DMS153 (cell line): ENCODE results near the gene PIGW.
"Not testable (repeated sequence)": the region's sequence is repeated elsewhere in the genome, so short reads cannot be mapped to it uniquely, and the experiment has no call there.

Source experiments
- DNase-seq: peaks from one replicate; lab custom pipeline; 2025; lab: John Stamatoyannopoulos, UW

PIGW gene

GRCh38 chr17:36508439-36508838, 26.3 kb upstream of the PIGW start:
- not testable (repeated sequence) for DNase-seq

GRCh38 chr17:36509272-36509985, 25.4 kb upstream of the PIGW start:
- DNase-seq: no peak

GRCh38 chr17:36510636-36511035, 24.2 kb upstream of the PIGW start:
- DNase-seq: no peak

GRCh38 chr17:36511216-36511615, 23.6 kb upstream of the PIGW start:
- DNase-seq: no peak

- no peak for DNase-seq
Measured at GRCh38 chr17:36512641-36513040, 22.1 kb upstream of the PIGW start.

GRCh38 chr17:36514856-36515255, 19.9 kb upstream of the PIGW start:
- no peak for DNase-seq

- no peak for DNase-seq
Measured at GRCh38 chr17:36515837-36516236, 18.9 kb upstream of the PIGW start.

- DNase-seq: no peak
Measured at GRCh38 chr17:36523113-36523512, 11.7 kb upstream of the PIGW start.

DNA sequence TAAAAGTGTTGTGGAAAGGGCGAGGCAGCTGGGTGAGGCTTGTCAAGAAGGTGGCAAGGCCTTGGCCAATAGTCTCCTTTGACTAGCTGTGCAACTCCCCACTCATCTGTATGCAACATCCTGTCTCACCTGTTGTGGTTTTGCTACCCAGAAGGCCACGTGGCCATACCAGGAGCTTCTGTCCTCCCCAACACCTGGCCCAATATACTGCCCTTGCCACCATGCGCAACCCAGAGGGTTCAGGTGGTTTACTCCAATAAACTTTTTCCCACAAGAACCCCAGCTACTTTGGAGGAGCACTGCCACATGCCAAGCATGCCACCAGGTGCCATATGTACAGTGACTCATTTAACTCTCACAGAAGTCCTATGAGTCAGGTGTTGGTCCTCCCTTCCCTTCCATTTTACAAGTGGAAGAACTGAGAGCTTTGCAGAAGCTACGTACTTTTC, 10.3 kb upstream of the PIGW start:
- DNase-seq: no peak

- no peak for DNase-seq
Measured at GRCh38 chr17:36525113-36525512, 9.7 kb upstream of the PIGW start.

DNA sequence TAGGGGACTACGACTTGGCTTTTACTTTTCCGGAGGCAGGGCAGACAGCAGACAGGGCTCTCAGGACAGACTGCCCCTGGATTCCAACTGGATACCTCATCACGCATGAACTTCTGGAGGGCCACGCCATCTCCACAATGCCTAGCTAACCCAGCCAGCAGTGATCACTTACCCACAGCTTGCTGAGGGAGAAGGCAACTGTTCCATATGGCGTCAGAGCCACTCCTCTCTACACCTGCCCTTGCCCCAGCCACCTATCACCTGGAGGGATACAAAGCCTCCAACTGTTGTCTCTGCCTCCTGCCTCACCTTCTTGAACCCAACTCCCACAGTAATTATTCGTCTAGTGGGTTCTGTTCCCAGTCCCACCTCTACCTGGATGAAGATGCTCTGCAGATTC, 8.9 kb upstream of the PIGW start:
- no peak for DNase-seq

DNA sequence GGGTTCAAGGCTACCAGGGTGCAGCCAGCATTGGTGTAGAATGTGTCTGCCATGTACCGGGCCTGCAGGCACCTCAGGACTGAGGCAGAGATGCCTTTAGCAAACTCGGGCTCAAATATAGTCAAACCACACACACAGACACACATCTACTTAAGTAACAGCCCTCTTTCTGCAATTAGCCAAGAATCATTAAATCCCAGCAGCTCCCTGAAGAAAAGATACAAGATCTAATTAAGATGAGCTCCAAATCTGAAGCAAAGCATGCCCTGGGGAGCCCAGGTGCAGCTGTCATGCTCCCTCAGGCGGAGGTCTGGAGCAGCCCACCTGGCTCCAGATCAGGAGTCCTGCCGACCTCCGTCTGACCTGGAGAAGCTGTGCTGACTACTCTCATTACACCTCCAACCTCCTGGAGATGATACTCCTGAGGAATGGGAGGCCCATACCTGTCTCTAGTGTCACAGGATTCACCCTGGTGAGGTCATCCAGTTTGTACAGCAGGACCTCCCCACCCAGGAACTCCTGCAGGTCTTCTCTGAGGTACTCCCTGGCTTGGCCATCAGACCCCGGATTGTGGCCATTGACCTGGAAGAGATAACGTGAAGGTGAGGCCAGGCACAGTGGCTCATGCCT, 7.1 kb upstream of the PIGW start:
- no peak for DNase-seq

DNA sequence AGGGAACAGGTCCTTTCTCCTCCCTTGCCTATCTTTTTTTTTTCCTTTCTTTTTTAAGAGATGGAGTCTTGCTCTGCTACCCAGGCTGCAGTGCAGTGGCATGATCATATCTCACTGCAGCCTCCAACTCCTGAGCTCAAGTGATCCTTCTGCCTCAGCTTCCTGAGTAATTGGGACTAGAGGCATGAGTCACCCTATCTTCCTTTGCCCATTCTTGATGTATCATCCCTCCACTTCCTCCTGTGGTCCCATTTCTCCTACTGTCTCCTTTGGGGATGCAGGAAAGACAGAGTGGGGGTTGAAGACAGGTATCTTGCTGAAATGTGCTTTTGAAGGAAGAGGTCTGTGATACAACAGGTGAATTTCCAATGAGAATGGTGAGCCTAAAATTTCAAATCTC, 5.7 kb upstream of the PIGW start:
- no peak for DNase-seq

GRCh38 chr17:36532435-36532975, 2.3 kb upstream of the PIGW start:
- no peak for DNase-seq

- peak; percentile 48 for DNase-seq
Measured at GRCh38 chr17:36533935-36534839, 600 bp upstream of the PIGW start.

DNA sequence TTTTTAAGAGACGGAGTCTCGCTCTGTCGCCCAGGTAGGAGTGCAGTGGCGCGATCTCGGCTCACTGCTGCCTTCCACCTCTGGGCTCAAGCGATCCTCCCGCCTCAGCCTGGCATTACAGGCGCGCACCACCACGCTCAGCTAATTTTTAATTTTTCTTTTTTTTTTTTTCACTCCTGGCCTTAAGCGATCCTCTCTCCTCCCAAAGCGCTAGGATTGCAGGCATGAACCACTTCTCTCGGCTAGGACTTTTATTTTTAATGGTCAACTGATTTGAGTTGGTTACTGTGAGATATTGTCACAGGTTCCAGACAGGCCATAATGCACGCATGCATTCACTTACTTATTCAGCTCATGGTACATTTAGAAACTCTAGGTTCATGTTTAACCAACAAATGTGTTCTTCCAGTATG, 888 bp downstream of the PIGW start:
- DNase-seq: no peak

DNA sequence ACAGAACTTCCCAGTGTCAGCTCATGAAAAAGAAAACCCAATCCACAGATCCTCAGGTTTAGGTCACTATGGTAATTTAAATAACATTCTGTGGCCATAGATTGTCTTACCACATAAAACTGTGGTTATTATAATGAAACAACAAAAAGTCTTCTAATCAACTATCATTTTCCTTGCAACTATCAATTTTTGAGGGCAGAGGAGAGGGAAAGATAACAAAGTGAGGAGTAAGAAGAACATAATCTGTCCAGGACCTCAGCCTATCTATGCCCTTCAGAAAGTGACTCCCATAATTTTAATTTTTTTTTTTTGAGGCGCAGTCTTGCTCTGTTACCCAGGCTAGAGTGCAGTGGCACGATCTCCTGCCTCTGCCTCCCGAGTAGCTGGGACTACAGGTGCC, 5.9 kb downstream of the PIGW start:
- no peak for DNase-seq

DNA sequence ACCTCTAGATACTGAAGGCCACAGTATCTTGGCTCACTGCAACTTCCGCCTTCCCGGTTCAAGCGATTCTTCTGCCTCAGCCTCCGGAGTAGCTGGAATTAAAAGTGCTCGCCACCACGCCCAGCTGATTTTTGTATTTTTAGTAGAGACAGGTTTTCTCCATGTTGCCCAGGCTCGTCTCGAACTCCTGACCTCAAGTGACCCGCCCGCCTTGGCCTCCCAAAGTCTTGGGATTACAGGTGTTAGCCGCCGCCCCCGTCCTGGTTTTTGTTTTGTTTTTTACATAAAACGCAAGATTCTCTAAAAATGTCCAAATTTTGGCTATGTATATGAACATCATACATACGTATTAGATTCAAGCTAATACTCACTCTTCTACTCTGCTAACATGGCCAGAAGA, 8.0 kb downstream of the PIGW start:
- no peak for DNase-seq

DNA sequence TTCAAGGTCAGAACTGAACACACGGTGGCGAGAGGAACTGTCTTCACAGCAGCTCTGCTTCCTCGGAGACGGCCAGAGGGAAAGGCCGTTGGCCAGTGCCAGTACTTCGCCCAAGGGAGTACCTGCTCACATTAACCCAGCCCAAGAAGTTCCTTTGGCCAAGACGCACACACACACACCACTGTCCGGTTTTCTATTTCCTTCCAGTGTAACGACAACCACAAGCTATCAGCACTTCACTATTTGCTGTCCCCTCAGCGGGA, 9.2 kb downstream of the PIGW start:
- no peak for DNase-seq

DNA sequence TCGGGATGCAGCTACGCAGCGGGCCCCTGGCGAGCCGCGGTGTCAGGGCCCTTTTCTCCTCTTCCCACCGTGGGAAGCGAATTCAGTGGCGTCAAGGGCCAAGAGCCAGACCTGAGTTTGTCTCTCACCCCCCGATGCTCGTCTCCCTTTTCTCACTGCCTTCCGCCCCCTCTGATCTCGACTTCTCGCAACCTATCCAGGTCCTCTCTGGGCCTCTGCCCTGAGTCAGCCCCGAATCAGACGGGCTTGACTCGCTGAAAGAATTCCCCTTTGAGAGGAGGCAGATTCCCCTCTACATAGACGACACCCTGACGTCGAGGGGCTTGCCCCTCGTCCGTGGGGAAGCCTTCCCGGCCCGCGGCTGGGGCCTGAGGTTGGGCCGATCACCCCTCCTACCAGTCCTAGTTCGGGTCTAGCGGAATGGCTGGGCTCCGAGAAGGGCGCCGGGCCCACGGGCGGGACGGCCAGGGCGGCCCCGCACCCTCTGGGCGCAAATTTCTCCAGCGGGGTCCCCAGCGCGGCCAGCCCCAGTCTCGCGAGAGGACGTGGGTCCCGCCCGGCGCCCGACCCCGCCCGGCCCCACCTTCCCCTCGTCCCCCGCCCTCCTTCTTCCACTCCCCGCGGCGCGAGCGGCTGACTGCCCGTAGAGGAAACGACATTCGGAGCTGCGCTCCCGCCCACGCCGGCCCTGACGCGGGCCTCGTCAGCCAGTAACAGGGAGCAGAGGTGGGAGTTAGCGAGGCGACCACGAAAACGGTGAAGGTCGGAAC, 9.7 kb downstream of the PIGW start, which contains the start of gene GGNBP2:
Gene GGNBP2 (plus strand): TSS at position 613 of the 770 bp plus-strand sequence. CDS start 806 bp downstream, outside the sequence.
- DNase-seq: peak; percentile 86

GRCh38 chr17:36545077-36545464, 10.3 kb downstream of the PIGW start:
- no peak for DNase-seq
